HepG2 (cell line): ENCODE measurements around the gene KAZN. TPM values are rescaled to one million over a fixed set of nuclear protein-coding genes. Genes with fewer than 3 reads are reported as not detected.
A peak's percentile ranks its signal among the peaks of the same experiment; 100 is the strongest.

Experiments
- ATAC-seq: fragments of 200-7000 bp; cut with Tn5 transposase; 3 replicates; pipeline ENCODE4 v1.9.1; 2020; ENCODE audit warnings: mild to moderate bottlenecking, moderate library complexity
- BruUV-seq: library from RNA; stranded (reverse); fragments of 400-500 nt; replicated peaks from 2 replicates; lab custom pipeline; 2021; lab: Mats Ljungman, UMichigan
- CTCF ChIA-PET: fragments of 300-600 bp; formaldehyde crosslinking; extraction: SDS; loops from one replicate; lab custom pipeline; 2021; ENCODE audit warnings: low total read pairs, inconsistent platforms, low intra/inter-chr PET ratio; lab: Yijun Ruan, JAX
- POLR2A ChIA-PET: fragments of 350-600 bp; sonication (Branson Sonifier 250); formaldehyde crosslinking; loops from one replicate; lab custom pipeline; 2020; ENCODE audit warnings: antibody characterized with exemption, inconsistent platforms; lab: Yijun Ruan, JAX
- DNase-seq: peaks from one replicate; pipeline ENCODE4 v3.0.0-alpha.2; 2015; ENCODE audit warnings: low spot score
- FAIRE-seq: peaks from 3 replicates; lab custom pipeline; 2011; peaks lifted over from hg19 to GRCh38; lab: Jason Lieb, UNC
- H2AFZ ChIP-seq: one replicate; pipeline ENCODE4 v1.6.1; 2011; ENCODE audit warnings: low read length, inconsistent platforms
- H3K27ac ChIP-seq: fragments of 300-600 bp; 3 replicates; pipeline ENCODE4 v1.8.0; 2011; ENCODE audit warnings: mixed run types, mild to moderate bottlenecking, mixed read lengths, low read length, inconsistent platforms; ENCODE audit not compliant: insufficient read depth; ENCODE audit errors: extremely low read length
- H3K27me3 ChIP-seq, 2 experiments: fragments of 200-600 bp in 1 of 2; 2 replicates in 1 of 2; 3 replicates in 1 of 2; pipeline versions ENCODE4 v1.6.0 to v1.8.0; 2011; ENCODE audit warnings: low read length in 2 of 2, mild to moderate bottlenecking in 2 of 2, moderate library complexity in 2 of 2, inconsistent platforms in 1 of 2; ENCODE audit not compliant: insufficient read depth in 2 of 2, control insufficient read depth in 1 of 2
- H3K36me3 ChIP-seq, 2 experiments: fragments of 200-600 bp in 1 of 2; replicated peaks in 1 of 2; 2 replicates in 1 of 2; 3 replicates in 1 of 2; pipeline versions ENCODE4 v1.5.1 to v1.8.0; 2011; ENCODE audit warnings: low read length in 2 of 2, inconsistent platforms in 1 of 2; ENCODE audit not compliant: insufficient read depth in 2 of 2, control insufficient read depth in 1 of 2
- H3K4me1 ChIP-seq: 2 replicates; pipeline ENCODE4 v1.5.1; 2012; ENCODE audit warnings: low read length, inconsistent platforms; ENCODE audit not compliant: insufficient read depth
- H3K4me2 ChIP-seq: 2 replicates; pipeline ENCODE4 v1.6.0; 2011; ENCODE audit warnings: low read depth, low read length, inconsistent platforms
- H3K4me3 ChIP-seq, 3 experiments: fragments of 200-600 bp in 1 of 3; sonication (generic), shearing (Covaris generic) in 1 of 3; replicated peaks in 1 of 3; 2 replicates each; pipeline ENCODE4 v1.5.1; 2011 to 2016; ENCODE audit warnings: low read length in 3 of 3, inconsistent platforms in 2 of 3, low read depth in 2 of 3, mild to moderate bottlenecking in 2 of 3, control low read depth in 1 of 3, mixed read lengths in 1 of 3; ENCODE audit not compliant: insufficient read depth in 1 of 3
- H3K79me2 ChIP-seq: one replicate; pipeline ENCODE4 v1.6.1; 2011; ENCODE audit warnings: low read length, inconsistent platforms; ENCODE audit not compliant: insufficient read depth
- H3K9ac ChIP-seq: 2 replicates; pipeline ENCODE4 v1.6.0; 2011; ENCODE audit warnings: mild to moderate bottlenecking, low read depth, low read length, inconsistent platforms; ENCODE audit not compliant: insufficient read depth
- H3K9me3 ChIP-seq: 2 replicates; pipeline ENCODE4 v1.5.1; 2012; ENCODE audit warnings: mild to moderate bottlenecking, low read length
- H4K20me1 ChIP-seq: 2 replicates; pipeline ENCODE4 v1.6.0; 2011; ENCODE audit warnings: inconsistent platforms, mild to moderate bottlenecking, low read length, moderate library complexity; ENCODE audit not compliant: insufficient read depth
- CAMTA2 ChIP-seq: sonication (generic); formaldehyde crosslinking; IDR thresholded peaks from 2 replicates; pipeline ENCODE4 v1.4.0; 2020; ENCODE audit warnings: mild to moderate bottlenecking, missing genetic modification reagents, borderline replicate concordance
- CEBPB ChIP-seq: IDR thresholded peaks from 2 replicates; pipeline ENCODE4 v1.6.1; 2011; ENCODE audit warnings: low read depth, low read length, improper control_type of control experiment, borderline replicate concordance
- CEBPG ChIP-seq: IDR thresholded peaks from 2 replicates; pipeline ENCODE4 v1.6.1; 2016
- GABPA ChIP-seq, 2 experiments: IDR thresholded peaks; 2 replicates each; pipeline ENCODE4 v1.6.1; 2011 to 2016; ENCODE audit warnings: low read depth in 2 of 2, low read length in 1 of 2, missing biosample characterization in 1 of 2, missing genetic modification characterization in 1 of 2
- HOXA5 ChIP-seq: sonication (generic); formaldehyde crosslinking; IDR thresholded peaks from 2 replicates; pipeline ENCODE4 v1.4.0; 2020; ENCODE audit warnings: missing genetic modification reagents
- MATR3 ChIP-seq: sonication (generic); formaldehyde crosslinking; IDR thresholded peaks from 2 replicates; pipeline ENCODE4 v1.4.0; 2020; ENCODE audit warnings: missing genetic modification reagents
- NR2F6 ChIP-seq, 2 experiments: IDR thresholded peaks; 2 replicates each; pipeline ENCODE4 v1.6.1; 2016; ENCODE audit warnings: antibody characterized with exemption in 1 of 2, mild to moderate bottlenecking in 1 of 2
- RARA ChIP-seq: IDR thresholded peaks from 2 replicates; pipeline ENCODE4 v1.6.1; 2016; ENCODE audit warnings: missing genetic modification reagents, missing compliant biosample characterization
- SALL1 ChIP-seq: sonication (generic); formaldehyde crosslinking; IDR thresholded peaks from 2 replicates; pipeline ENCODE4 v1.8.0; 2022; ENCODE audit warnings: mild to moderate bottlenecking, missing genetic modification reagents
- TFDP1 ChIP-seq: IDR thresholded peaks from 2 replicates; pipeline ENCODE4 v1.6.1; 2016; ENCODE audit warnings: missing compliant biosample characterization, missing genetic modification reagents, borderline replicate concordance
- TFDP2 ChIP-seq: sonication (generic); formaldehyde crosslinking; IDR thresholded peaks from 2 replicates; pipeline ENCODE4 v1.4.0; 2020; ENCODE audit warnings: missing genetic modification reagents
- THAP8 ChIP-seq: sonication (generic); formaldehyde crosslinking; IDR thresholded peaks from 2 replicates; pipeline ENCODE4 v1.5.1; 2020; ENCODE audit warnings: missing genetic modification reagents, mild to moderate bottlenecking, borderline replicate concordance
- ZMYM2 ChIP-seq: sonication (generic); formaldehyde crosslinking; IDR thresholded peaks from 2 replicates; pipeline ENCODE4 v1.8.0; 2022; ENCODE audit warnings: mild to moderate bottlenecking, missing genetic modification reagents
- ZNF180 ChIP-seq: sonication (generic); formaldehyde crosslinking; IDR thresholded peaks from 2 replicates; pipeline ENCODE4 v1.4.0; 2020; ENCODE audit warnings: low read depth, missing genetic modification reagents, borderline replicate concordance
- ZNF337 ChIP-seq: sonication (generic); formaldehyde crosslinking; IDR thresholded peaks from 2 replicates; pipeline ENCODE4 v1.5.1; 2020; ENCODE audit warnings: missing genetic modification reagents, low read depth, mild to moderate bottlenecking, borderline replicate concordance
- WGBS: methylation state at CpG from one replicate; pipeline ENCODE4 v1.1.6; 2017; ENCODE audit warnings: low lambda C conversion rate; 5-methylcytosine and 5-hydroxymethylcytosine counted together
- in situ Hi-C: cut with HindIII; loops from 2 replicates; pipeline ENCODE4 v1.10.0; 2017; ENCODE audit warnings: low pct_unique_long_range_greater_than_20kb; ENCODE audit not compliant: extremely low pct_ligation_motif_present
- intact Hi-C: fragments of 100-400 bp; cut with micrococcal nuclease; formaldehyde crosslinking; loops from one replicate; pipeline ENCODE4 v1.10.0; 2022; ENCODE audit not compliant: unreplicated experiment
- polyA plus RNA-seq, 8 experiments: library from polyadenylated mRNA; depleted of rRNA in 3 of 8; stranded (reverse) in 7 of 8; unstranded in 1 of 8; fragments of >200 nt; fragmentation: Illumina TruSeq in 4 of 8; extraction: Trizol in 4 of 8; gene quantifications; 2 replicates each; pipeline versions ENCODE4 v1.2.1 to v1.2.3, GENCODE V29; 2011 to 2016; ENCODE audit warnings: low read depth in 4 of 8, missing spikeins in 1 of 8, mixed read lengths in 1 of 8; ENCODE audit not compliant: insufficient read depth in 1 of 8
- total RNA-seq, 5 experiments: library from RNA; depleted of rRNA; stranded (reverse); fragments of >200 nt; fragmentation: Illumina TruSeq; extraction: Trizol; gene quantifications; 2 replicates each; pipeline ENCODE4 v1.2.3, GENCODE V29; 2016; ENCODE audit warnings: low read depth in 1 of 5

KAZN gene
- total and polyA plus RNA-seq, 2 of the 13 experiments (the other 11 are each of a cell fraction or from before 2014, with no cell fraction given): 10.4 to 13.5 TPM

- no peak for TF ChIP-seq MATR3 (CRISPR knock-in tag)
- TF ChIP-seq, all 625 proteins: peak for 0
These were observed 44.2 kb downstream of the KAZN start (continued) for GRCh38 chr1:14642712-14643111.

- TF ChIP-seq GABPA (IDR thresholded peaks at IDR 0.05; ENCODE audit: low read depth, low read length) (no peak), GABPA (CRISPR knock-in tag; IDR thresholded peaks at IDR 0.05; ENCODE audit: low read depth) (no peak), TFDP1 (no peak)
- H3K27ac ChIP-seq: no peak overlapping the region
- BruUV-seq: no TSS peak
- no peaks in the 10 kb centered on the region; the same call in 1 of the 2 replicates for H3K9me3 ChIP-seq
- no peaks in the 10 kb centered on the region for H3K36me3 ChIP-seq
- FAIRE-seq (no peak), ATAC-seq (no peak), DNase-seq (no peak)
- no peak overlapping the region for H2AFZ ChIP-seq
- 52% methylated on average over 8 of the region's 8 CpGs for WGBS
- POLR2A ChIA-PET: no interaction called here
- no peak overlapping the region for H3K9ac ChIP-seq
- H3K27me3 ChIP-seq: no peaks in the 10 kb centered on the region
- H3K4me1 ChIP-seq: no peaks in the 10 kb centered on the region
- intact Hi-C loops (no loop called here), in situ Hi-C loops (no loop called here)
- H3K79me2 ChIP-seq: no peaks in the 10 kb centered on the region
- no peak overlapping the region for H3K4me2 ChIP-seq
- H3K4me3 ChIP-seq: no peak overlapping the region
- CTCF ChIA-PET: no interaction called here
- no peaks in the 10 kb centered on the region for H4K20me1 ChIP-seq
These were observed 48.5 kb downstream of the KAZN start for GRCh38 chr1:14646973-14647372.

GRCh38 chr1:14647777-14648176 lies 49.3 kb downstream of the KAZN start:
- Histone ChIP-seq H3K27me3 (no peaks in the 10 kb centered on the region), H3K79me2 (no peaks in the 10 kb centered on the region), H4K20me1 (no peaks in the 10 kb centered on the region), H3K27ac (no peak overlapping the region), H3K9ac (no peak overlapping the region), H2AFZ (no peak overlapping the region), H3K4me1 (no peaks in the 10 kb centered on the region), H3K4me3 (no peak overlapping the region), H3K36me3 (no peaks in the 10 kb centered on the region), H3K9me3 (no peaks in the 10 kb centered on the region; the same call in 1 of the 2 replicates), H3K4me2 (no peak overlapping the region)
- no peak for ATAC-seq
- FAIRE-seq: no peak
- intact Hi-C loops: no loop called here
- ChIA-PET CTCF (no interaction called here), POLR2A (no interaction called here)
- no peak for DNase-seq
- no TSS peak for BruUV-seq
- in situ Hi-C loops: no loop called here
- 17% methylated on average over 3 of the region's 3 CpGs for WGBS
- TF ChIP-seq THAP8 (CRISPR knock-in tag): no peak
- TF ChIP-seq ZNF180 (CRISPR knock-in tag): no peak
- 0 out of 2 replicates have a peak, but pooled peaks have one; percentile 11 for TF ChIP-seq CEBPG (CRISPR knock-in tag)
- no peak for TF ChIP-seq ZMYM2 (CRISPR knock-in tag)
- TF ChIP-seq CEBPB: peak; percentile 12; the same call in 1 of the 2 replicates
- no peak for TF ChIP-seq HOXA5 (CRISPR knock-in tag)
- TF ChIP-seq ZNF337 (CRISPR knock-in tag): no peak
- TF ChIP-seq CAMTA2 (CRISPR knock-in tag): no peak
- no peak for TF ChIP-seq SALL1 (CRISPR knock-in tag)
- peak; percentile 35 for TF ChIP-seq RARA (CRISPR knock-in tag)
- TF ChIP-seq NR2F6 (IDR thresholded peaks at IDR 0.05): peak; percentile 20; the same call in 1 of the 2 replicates
- TF ChIP-seq NR2F6 (CRISPR knock-in tag; IDR thresholded peaks at IDR 0.05): no peak
- no peak for TF ChIP-seq TFDP2 (CRISPR knock-in tag)
